Sigmoid colon (tissue), 4 donors: ENCODE results near the gene RAX2.

Experiments
- POLR2A ChIP-seq, 2 donors: fragments of 450-650 bp; IDR thresholded peaks; one replicate each; pipeline ENCODE4 v1.6.1; 2016; ENCODE audit warnings: antibody characterized with exemption in 2 of 2, mild to moderate bottlenecking in 2 of 2, moderate library complexity in 2 of 2
- POLR2AphosphoS5 ChIP-seq, 4 donors: sonication (generic); formaldehyde crosslinking; IDR thresholded peaks; one replicate each; pipeline ENCODE4 v1.6.1; 2017; ENCODE audit warnings: antibody characterized with exemption in 4 of 4

- TF ChIP-seq POLR2A (IDR thresholded peaks at IDR 0.05), result no peak
- no peak for TF ChIP-seq POLR2AphosphoS5 (IDR thresholded peaks at IDR 0.05)
These were observed 18.9 kb upstream of the RAX2 start for GRCh38 chr19:3790941-3791340.
